WTC11 (cell line): ENCODE data around the gene RAB7A.

ENCODE experiments used
- CTCF ChIP-seq: fragments of 200-600 bp; IDR thresholded peaks from 2 replicates; pipeline ENCODE4 v1.8.0; 2022; ENCODE audit warnings: antibody characterized with exemption
- ETV6 ChIP-seq: sonication (generic); formaldehyde crosslinking; IDR thresholded peaks from 2 replicates; pipeline ENCODE4 v1.8.1; 2022; ENCODE audit warnings: mild to moderate bottlenecking, missing genetic modification reagents
- GABPB1 ChIP-seq: sonication (generic); formaldehyde crosslinking; IDR thresholded peaks from 2 replicates; pipeline ENCODE4 v1.8.1; 2023; ENCODE audit warnings: mild to moderate bottlenecking, missing genetic modification reagents
- MAX ChIP-seq: sonication (generic); formaldehyde crosslinking; IDR thresholded peaks from 2 replicates; pipeline ENCODE4 v1.8.0; 2022; ENCODE audit warnings: mild to moderate bottlenecking, missing genetic modification reagents
- MYBL2 ChIP-seq: sonication (generic); formaldehyde crosslinking; IDR thresholded peaks from 2 replicates; pipeline ENCODE4 v1.8.1; 2023; ENCODE audit warnings: mild to moderate bottlenecking, moderate library complexity, missing genetic modification reagents
- NFE2L1 ChIP-seq: sonication (generic); formaldehyde crosslinking; IDR thresholded peaks from 2 replicates; pipeline ENCODE4 v1.8.1; 2023; ENCODE audit warnings: missing genetic modification reagents
- NFYB ChIP-seq: sonication (generic); formaldehyde crosslinking; conservative IDR thresholded peaks from 2 replicates; pipeline ENCODE4 v1.8.0; 2022; ENCODE audit warnings: low read depth, missing genetic modification reagents
- SP1 ChIP-seq: sonication (generic); formaldehyde crosslinking; conservative IDR thresholded peaks from 2 replicates; pipeline ENCODE4 v1.8.1; 2022; ENCODE audit warnings: missing genetic modification reagents
- ZNF512 ChIP-seq: sonication (generic); formaldehyde crosslinking; IDR thresholded peaks from 2 replicates; pipeline ENCODE4 v1.8.1; 2022; ENCODE audit warnings: missing genetic modification reagents, borderline replicate concordance

- TF ChIP-seq ETV6 (CRISPR knock-in tag), result no peak
- TF ChIP-seq NFYB (CRISPR knock-in tag), result no peak
- TF ChIP-seq GABPB1 (CRISPR knock-in tag), result no peak
- no peak for TF ChIP-seq CTCF
- no peak for TF ChIP-seq MAX (CRISPR knock-in tag)
- TF ChIP-seq ZNF512 (CRISPR knock-in tag), result no peak
- no peak for TF ChIP-seq NFE2L1 (CRISPR knock-in tag)
- no peak for TF ChIP-seq MYBL2 (CRISPR knock-in tag)
- no peak for TF ChIP-seq SP1 (CRISPR knock-in tag)
Observed at GRCh38 chr3:128753715-128754114, 27.7 kb downstream of the RAB7A start.
